RPMI8226 (cell line): ENCODE data around the gene GPHN.

Experiments
- DNase-seq: peaks from one replicate; pipeline ENCODE4 v3.0.0-alpha.2; 2015

GPHN gene

GRCh38 chr14:66601932-66602578 lies 94.1 kb downstream of the GPHN start:
- DNase-seq, result no peak

- DNase-seq, result no peak
These were observed 96.0 kb downstream of the GPHN start for GRCh38 chr14:66603945-66604344.

GRCh38 chr14:66606826-66607225 lies 98.9 kb downstream of the GPHN start:
- no peak for DNase-seq

- DNase-seq, result no peak
These were observed 102.2 kb downstream of the GPHN start for GRCh38 chr14:66610154-66610563.

- DNase-seq, result no peak
These were observed 105.4 kb downstream of the GPHN start for GRCh38 chr14:66613344-66613743.

- no peak for DNase-seq
These were observed 112.0 kb downstream of the GPHN start for GRCh38 chr14:66619952-66620351.

GRCh38 chr14:66623838-66624237 lies 115.9 kb downstream of the GPHN start:
- no peak for DNase-seq

GRCh38 chr14:66624336-66624937 lies 116.5 kb downstream of the GPHN start:
- DNase-seq, result peak; percentile 64

- no peak for DNase-seq
These were observed 120.7 kb downstream of the GPHN start for GRCh38 chr14:66628636-66629035.

- DNase-seq, result no peak
These were observed 121.6 kb downstream of the GPHN start for GRCh38 chr14:66629499-66629898.

GRCh38 chr14:66634876-66635275 lies 126.9 kb downstream of the GPHN start:
- DNase-seq, result no peak

GRCh38 chr14:66635435-66635834 lies 127.5 kb downstream of the GPHN start:
- no peak for DNase-seq

GRCh38 chr14:66636240-66636639 lies 128.3 kb downstream of the GPHN start:
- no peak for DNase-seq

GRCh38 chr14:66638689-66639088 lies 130.7 kb downstream of the GPHN start:
- DNase-seq, result no peak

- no peak for DNase-seq
These were observed 134.1 kb downstream of the GPHN start for GRCh38 chr14:66641861-66642635.

GRCh38 chr14:66643344-66643743 lies 135.4 kb downstream of the GPHN start:
- no peak for DNase-seq

- no peak for DNase-seq
These were observed 137.8 kb downstream of the GPHN start for GRCh38 chr14:66645716-66646115.

- peak; percentile 31 for DNase-seq
These were observed 141.6 kb downstream of the GPHN start for GRCh38 chr14:66649498-66649897.

GRCh38 chr14:66650491-66650911 lies 142.6 kb downstream of the GPHN start:
- peak; percentile 86 for DNase-seq

GRCh38 chr14:66651536-66652220 lies 143.7 kb downstream of the GPHN start:
- no peak for DNase-seq

- DNase-seq, result peak; percentile 7
These were observed 144.7 kb downstream of the GPHN start for GRCh38 chr14:66652525-66653106.

- DNase-seq, result no peak
These were observed 149.8 kb downstream of the GPHN start for GRCh38 chr14:66657780-66658179.

- DNase-seq, result peak; percentile 20
These were observed 154.4 kb downstream of the GPHN start for GRCh38 chr14:66662374-66662773.
